WTC11 (cell line): ENCODE results near the gene PRICKLE3.

Experiments
- E2F4 ChIP-seq: sonication (generic); formaldehyde crosslinking; IDR thresholded peaks from 2 replicates; pipeline ENCODE4 v1.8.1; 2022; ENCODE audit warnings: low read depth, mild to moderate bottlenecking, moderate library complexity, missing genetic modification reagents, borderline replicate concordance
- USF2 ChIP-seq: sonication (generic); formaldehyde crosslinking; IDR thresholded peaks from 2 replicates; pipeline ENCODE4 v1.8.1; 2023; ENCODE audit warnings: mild to moderate bottlenecking, missing genetic modification reagents, moderate library complexity

DNA sequence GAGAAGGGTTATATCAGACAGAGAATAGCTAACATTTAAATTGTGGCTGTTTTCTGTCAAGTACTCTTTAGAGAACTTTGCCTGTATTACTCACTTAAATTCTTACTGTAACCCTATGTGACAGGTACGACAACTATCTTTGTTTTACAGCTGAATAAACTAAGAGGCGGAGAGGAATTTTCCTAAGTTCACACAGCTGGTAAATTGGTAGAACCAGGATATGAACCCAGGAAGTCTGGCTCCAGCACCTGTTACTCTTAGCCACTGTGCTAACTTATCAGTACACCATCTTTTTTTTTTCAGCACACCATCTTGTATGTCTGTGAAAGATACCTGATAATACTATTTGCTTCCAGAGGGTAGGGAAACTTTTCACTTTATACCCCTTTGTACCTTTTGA, 15.8 kb upstream of the PRICKLE3 start:
- no peak for TF ChIP-seq USF2 (CRISPR knock-in tag)
- no peak for TF ChIP-seq E2F4 (CRISPR knock-in tag)
